Measurements from ENCODE around the gene IQCH. TPM values are rescaled to one million over a fixed set of nuclear protein-coding genes. Genes with fewer than 3 reads are reported as not detected.

Gene IQCH
- polyA plus RNA-seq, 3 donors: 6.9 to 10.1 (median 7.6) TPM

GRCh38 chr15:67479781-67480505 lies 225.4 kb downstream of the IQCH start:
- no peak for DNase-seq (ENCODE audit: low read depth in 3 of 3, low spot score in 2 of 3)

- DNase-seq (ENCODE audit: low read depth in 3 of 3, low spot score in 2 of 3): no peak
Measured at GRCh38 chr15:67480741-67481140, 226.2 kb downstream of the IQCH start.

- no peak for DNase-seq (ENCODE audit: low read depth in 3 of 3, low spot score in 2 of 3)
Measured at GRCh38 chr15:67481680-67482079, 227.1 kb downstream of the IQCH start.

- DNase-seq (ENCODE audit: low read depth in 3 of 3, low spot score in 2 of 3): no peak
Measured at GRCh38 chr15:67495585-67495984, 241.0 kb downstream of the IQCH start.

- DNase-seq (ENCODE audit: low read depth in 3 of 3, low spot score in 2 of 3): no peak
Measured at GRCh38 chr15:67501177-67501835, 246.7 kb downstream of the IQCH start.

- no peak for DNase-seq (ENCODE audit: low read depth in 3 of 3, low spot score in 2 of 3)
Measured at GRCh38 chr15:67501836-67502461, 247.4 kb downstream of the IQCH start.

- no peak for DNase-seq (ENCODE audit: low read depth in 3 of 3, low spot score in 2 of 3)
Measured at GRCh38 chr15:67504056-67504455, 249.5 kb downstream of the IQCH start.

- no peak for DNase-seq (ENCODE audit: low read depth in 3 of 3, low spot score in 2 of 3)
Measured at GRCh38 chr15:67504796-67505195, 250.2 kb downstream of the IQCH start.

- no peak for DNase-seq (ENCODE audit: low read depth in 3 of 3, low spot score in 2 of 3)
Measured at GRCh38 chr15:67505675-67506572, 251.3 kb downstream of the IQCH start.

GRCh38 chr15:67506775-67507747 lies 252.5 kb downstream of the IQCH start:
- DNase-seq (ENCODE audit: low read depth in 3 of 3, low spot score in 2 of 3): no peak

GRCh38 chr15:67508407-67508806 lies 253.8 kb downstream of the IQCH start:
- no peak for DNase-seq (ENCODE audit: low read depth in 3 of 3, low spot score in 2 of 3)

- DNase-seq (ENCODE audit: low read depth in 3 of 3, low spot score in 2 of 3): no peak
Measured at GRCh38 chr15:67509918-67510317, 255.3 kb downstream of the IQCH start.

GRCh38 chr15:67510597-67511190 lies 256.1 kb downstream of the IQCH start:
- DNase-seq (ENCODE audit: low read depth in 3 of 3, low spot score in 2 of 3): no peak

- no peak for DNase-seq (ENCODE audit: low read depth in 3 of 3, low spot score in 2 of 3)
Measured at GRCh38 chr15:67511606-67512005, 257.0 kb downstream of the IQCH start.

- DNase-seq (ENCODE audit: low read depth in 3 of 3, low spot score in 2 of 3): no peak
Measured at GRCh38 chr15:67512140-67512539, 257.6 kb downstream of the IQCH start.

GRCh38 chr15:67512933-67513714 lies 258.5 kb downstream of the IQCH start:
- no peak for DNase-seq (ENCODE audit: low read depth in 3 of 3, low spot score in 2 of 3)

GRCh38 chr15:67515090-67515489 lies 260.5 kb downstream of the IQCH start:
- DNase-seq (ENCODE audit: low read depth in 3 of 3, low spot score in 2 of 3): no peak

- DNase-seq (ENCODE audit: low read depth in 3 of 3, low spot score in 2 of 3): no peak
Measured at GRCh38 chr15:67515557-67515956, 261.0 kb downstream of the IQCH start.

Data from right renal cortex interstitium (tissue), 3 donors.